H1 (cell line): ENCODE measurements around the gene CASP3. TPM values are rescaled to one million over a fixed set of nuclear protein-coding genes. Genes with fewer than 3 reads are reported as not detected.

ENCODE experiments used
- SAP30 ChIP-seq: fragments of 300-600 bp; sonication (generic); IDR thresholded peaks from 2 replicates; pipeline ENCODE4 v1.7.1; 2012; ENCODE audit warnings: low read length, moderate library complexity, mild to moderate bottlenecking, inconsistent platforms; ENCODE audit not compliant: insufficient read depth, insufficient replicate concordance
- polyA plus RNA-seq, 7 experiments: library from polyadenylated mRNA; depleted of rRNA in 3 of 7; stranded (reverse) in 5 of 7; unstranded in 2 of 7; fragments of >200 nt in 5 of 7; fragments of 200-250 nt in 2 of 7; gene quantifications; 1 replicate in 5 of 7; 2 replicates in 1 of 7; 4 replicates in 1 of 7; pipeline versions ENCODE4 v1.2.1 to v1.2.3, GENCODE V29; 2011 to 2013; ENCODE audit warnings: missing spikeins in 2 of 7, mixed read lengths in 2 of 7
- total RNA-seq: library from RNA; stranded (reverse); fragmentation: NEBNext Ultra II Directional; extraction: Animal tissue kit (Norgen Biotek cat#: 25700); gene quantifications from 2 replicates; pipeline ENCODE4 v1.2.1, GENCODE V29; 2021

The CASP3 gene
- total and polyA plus RNA-seq, 2 of the 8 experiments (the other 6 are each of a cell fraction or from before 2014, with no cell fraction given), result 27.8 to 82.5 TPM

DNA sequence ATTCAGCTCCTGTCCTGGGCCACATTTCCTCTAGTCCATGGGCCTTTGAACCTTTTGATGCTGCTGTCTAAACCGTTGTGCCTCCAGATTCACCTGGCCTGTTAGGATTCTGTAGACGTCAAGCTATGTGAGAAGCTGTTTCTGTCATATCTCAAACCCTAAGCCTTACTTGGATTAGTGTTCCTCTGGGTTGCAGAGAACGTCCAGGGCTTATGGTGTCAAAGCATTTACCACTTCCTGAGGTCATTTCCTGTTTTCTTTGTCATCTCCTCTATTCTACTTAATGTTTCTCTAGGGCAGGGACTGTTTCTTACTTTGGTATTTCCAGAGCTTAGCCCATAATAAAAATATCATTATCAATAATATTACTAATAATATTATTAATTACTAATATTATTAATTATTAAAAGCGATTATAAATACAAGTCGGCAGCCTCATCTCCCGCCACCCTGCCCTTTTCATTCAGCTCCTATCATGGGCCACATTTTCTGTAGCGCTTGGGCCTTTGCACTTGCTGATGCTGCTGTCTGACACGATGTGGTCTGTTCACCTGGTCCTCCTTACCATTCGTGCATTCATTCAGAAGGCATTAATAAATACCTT is 19.4 kb upstream of the CASP3 start (continued):
- TF ChIP-seq SAP30, result no peak
- TF ChIP-seq, all 59 proteins: peak for 0
